ENCODE results near the gene STEEP1.

DNA sequence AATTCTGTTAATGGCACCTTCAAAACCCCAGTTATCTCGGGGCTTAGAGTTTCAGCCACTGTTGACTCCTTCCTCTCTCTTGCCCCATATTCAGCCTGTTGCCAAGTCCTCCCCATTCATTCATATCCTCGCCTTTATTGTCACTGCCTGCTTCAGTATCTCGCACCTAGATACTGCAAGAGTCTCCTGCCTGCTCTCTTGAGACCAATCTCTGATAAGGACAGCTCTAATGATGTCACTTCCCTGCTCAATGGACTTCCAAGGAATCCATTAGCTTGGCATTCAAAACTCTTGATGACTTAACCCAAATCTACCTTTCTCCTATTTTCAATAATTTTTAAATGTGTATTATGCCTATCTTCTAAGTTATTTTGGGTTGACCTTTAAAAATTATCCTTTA is 8.0 kb upstream of the STEEP1 start:
- TF ChIP-seq EZH2 (IDR thresholded peaks at IDR 0.05; ENCODE audit: borderline replicate concordance, control insufficient read depth, low read depth, low read length) (no peak), CHD2 (IDR thresholded peaks at IDR 0.05; ENCODE audit: borderline replicate concordance, low read depth, low read length) (no peak), EP300 (IDR thresholded peaks at IDR 0.05; ENCODE audit: borderline replicate concordance in 1 of 2, control insufficient read depth in 1 of 2, low read depth in 2 of 2, low read length in 2 of 2) (no peak), BACH1 (IDR thresholded peaks at IDR 0.05; ENCODE audit: borderline replicate concordance) (no peak)
- TF ChIP-seq, protein P1, sequence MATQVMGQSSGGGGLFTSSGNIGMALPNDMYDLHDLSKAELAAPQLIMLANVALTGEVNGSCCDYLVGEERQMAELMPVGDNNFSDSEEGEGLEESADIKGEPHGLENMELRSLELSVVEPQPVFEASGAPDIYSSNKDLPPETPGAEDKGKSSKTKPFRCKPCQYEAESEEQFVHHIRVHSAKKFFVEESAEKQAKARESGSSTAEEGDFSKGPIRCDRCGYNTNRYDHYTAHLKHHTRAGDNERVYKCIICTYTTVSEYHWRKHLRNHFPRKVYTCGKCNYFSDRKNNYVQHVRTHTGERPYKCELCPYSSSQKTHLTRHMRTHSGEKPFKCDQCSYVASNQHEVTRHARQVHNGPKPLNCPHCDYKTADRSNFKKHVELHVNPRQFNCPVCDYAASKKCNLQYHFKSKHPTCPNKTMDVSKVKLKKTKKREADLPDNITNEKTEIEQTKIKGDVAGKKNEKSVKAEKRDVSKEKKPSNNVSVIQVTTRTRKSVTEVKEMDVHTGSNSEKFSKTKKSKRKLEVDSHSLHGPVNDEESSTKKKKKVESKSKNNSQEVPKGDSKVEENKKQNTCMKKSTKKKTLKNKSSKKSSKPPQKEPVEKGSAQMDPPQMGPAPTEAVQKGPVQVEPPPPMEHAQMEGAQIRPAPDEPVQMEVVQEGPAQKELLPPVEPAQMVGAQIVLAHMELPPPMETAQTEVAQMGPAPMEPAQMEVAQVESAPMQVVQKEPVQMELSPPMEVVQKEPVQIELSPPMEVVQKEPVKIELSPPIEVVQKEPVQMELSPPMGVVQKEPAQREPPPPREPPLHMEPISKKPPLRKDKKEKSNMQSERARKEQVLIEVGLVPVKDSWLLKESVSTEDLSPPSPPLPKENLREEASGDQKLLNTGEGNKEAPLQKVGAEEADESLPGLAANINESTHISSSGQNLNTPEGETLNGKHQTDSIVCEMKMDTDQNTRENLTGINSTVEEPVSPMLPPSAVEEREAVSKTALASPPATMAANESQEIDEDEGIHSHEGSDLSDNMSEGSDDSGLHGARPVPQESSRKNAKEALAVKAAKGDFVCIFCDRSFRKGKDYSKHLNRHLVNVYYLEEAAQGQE (IDR thresholded peaks at IDR 0.05; ENCODE audit: low read depth, low read length): no peak
- TF ChIP-seq, protein P2, sequence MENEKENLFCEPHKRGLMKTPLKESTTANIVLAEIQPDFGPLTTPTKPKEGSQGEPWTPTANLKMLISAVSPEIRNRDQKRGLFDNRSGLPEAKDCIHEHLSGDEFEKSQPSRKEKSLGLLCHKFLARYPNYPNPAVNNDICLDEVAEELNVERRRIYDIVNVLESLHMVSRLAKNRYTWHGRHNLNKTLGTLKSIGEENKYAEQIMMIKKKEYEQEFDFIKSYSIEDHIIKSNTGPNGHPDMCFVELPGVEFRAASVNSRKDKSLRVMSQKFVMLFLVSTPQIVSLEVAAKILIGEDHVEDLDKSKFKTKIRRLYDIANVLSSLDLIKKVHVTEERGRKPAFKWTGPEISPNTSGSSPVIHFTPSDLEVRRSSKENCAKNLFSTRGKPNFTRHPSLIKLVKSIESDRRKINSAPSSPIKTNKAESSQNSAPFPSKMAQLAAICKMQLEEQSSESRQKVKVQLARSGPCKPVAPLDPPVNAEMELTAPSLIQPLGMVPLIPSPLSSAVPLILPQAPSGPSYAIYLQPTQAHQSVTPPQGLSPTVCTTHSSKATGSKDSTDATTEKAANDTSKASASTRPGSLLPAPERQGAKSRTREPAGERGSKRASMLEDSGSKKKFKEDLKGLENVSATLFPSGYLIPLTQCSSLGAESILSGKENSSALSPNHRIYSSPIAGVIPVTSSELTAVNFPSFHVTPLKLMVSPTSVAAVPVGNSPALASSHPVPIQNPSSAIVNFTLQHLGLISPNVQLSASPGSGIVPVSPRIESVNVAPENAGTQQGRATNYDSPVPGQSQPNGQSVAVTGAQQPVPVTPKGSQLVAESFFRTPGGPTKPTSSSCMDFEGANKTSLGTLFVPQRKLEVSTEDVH (IDR thresholded peaks at IDR 0.05; ENCODE audit: low read depth, partially characterized antibody): no peak

Measured in GM12878 (cell line).